ENCODE measurements around the gene RBMS3.

The RBMS3 gene

DNA sequence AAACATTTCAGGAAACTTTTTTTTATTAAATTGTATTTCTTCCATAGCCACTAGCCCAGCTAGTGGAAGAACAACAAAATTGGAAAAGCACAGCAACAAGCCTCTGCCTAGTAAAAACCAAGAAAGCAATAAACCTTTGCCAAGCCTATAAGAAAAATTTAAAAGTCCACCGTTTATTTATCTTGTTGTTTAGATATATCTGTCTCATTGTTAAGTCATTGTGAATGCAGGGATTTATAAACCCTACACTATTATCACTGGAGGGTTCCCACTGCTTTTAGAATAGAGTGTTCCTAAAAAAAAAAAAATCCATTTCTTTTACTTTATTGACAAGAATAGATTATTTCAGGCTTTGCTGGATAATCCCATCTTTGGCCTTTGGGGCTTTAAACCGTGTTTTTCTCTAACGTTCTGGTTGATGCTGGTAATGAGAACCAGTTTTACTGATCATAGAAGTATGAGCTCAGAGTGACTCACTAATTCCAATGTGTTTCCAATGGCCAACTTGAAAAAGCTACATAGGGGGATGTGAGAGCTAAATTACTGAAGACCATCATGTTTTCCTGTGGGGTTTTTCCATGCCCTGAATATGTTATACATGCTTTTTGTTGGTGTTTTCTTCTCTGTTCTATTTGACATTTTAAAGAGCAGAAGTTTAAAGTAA is 634.1 kb downstream of the RBMS3 start:
- no peak for DNase-seq

DNA sequence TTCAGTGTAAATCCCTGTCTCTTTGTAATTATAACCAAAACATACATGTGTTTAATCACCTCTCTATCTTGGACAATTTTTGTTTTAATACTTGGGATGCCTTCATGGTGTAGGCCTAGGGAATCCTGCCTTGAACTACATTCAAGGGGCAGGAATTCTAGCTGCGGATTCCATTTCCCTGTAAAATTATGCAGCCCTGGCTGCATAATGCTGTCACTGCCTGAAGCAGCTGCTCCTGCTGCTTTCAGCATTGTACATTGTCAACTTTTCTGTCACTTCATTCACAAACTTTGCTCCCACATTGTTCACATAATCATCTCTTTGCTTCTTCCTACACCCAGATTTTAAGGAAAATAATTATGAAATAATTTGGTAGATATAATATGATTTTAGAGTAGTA is 638.7 kb downstream of the RBMS3 start:
- no peak for DNase-seq

DNA sequence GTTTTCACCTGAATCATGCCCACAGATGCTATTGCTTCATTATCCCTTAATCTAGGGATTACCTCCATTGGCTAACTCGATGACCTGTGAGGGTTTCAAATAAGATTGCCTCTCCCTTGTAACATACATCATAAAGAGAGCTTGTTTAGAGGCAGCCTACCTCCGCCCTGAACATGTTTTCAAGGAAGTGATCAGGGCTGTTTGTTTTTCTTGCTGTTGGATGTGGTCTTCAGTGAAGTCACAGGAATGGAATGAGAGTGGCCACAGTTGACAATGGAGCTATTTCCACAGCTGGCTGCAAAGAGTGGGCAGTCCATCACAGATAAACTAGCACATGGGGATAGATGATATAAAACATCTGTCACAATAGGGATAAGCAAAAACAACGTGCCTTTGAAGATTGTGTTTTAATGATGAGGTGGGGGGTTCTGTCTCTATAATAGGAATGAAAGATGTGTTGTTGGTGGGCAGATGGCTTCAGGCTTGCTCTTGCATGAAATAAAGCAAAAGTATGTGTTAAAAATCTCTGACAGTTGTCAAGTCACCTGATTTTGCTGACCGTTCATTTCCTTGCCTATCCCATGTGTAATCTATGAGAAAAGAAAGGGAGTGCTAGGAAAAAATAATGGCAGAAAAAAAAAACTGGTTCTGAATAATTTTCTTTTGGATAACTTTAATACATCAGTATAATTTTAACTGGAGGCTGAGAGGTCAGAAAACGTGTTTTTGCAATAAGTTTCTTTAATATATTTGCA is 642.3 kb downstream of the RBMS3 start:
- DNase-seq: no peak

DNA sequence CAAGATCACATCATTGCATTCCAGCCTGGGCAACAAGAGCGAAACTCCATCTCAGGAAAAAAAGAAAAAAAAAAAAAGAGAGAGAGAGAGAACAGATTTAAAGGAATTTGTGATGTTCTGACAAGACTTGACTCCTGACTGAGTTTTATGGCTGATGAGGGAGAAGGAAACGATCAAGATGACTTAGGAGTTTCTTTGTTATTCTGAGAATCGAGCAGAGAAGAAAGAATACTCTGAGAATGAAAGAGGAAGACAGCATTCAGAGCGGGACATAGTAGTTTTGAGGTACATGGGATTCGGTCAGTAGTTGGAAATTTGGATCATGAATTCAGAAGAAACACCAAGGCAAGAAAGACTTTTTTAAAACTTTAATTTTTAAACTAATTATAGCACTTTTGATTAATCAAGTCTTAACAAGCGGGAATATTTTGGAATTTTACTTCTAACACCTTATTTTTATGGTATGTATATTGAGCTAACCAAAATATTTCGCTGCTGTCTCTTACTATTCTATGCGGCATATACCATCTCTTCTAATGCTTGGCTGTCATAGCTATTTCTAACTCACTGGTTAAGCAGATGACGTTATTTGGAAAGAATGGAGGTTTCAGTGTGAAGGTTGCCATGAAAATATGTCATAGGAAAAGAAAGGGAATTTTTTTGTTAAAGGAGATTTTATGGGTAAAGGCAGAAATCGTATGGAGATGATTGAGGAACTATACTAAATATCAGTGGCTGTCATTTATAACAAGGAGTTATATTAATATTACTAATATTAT is 644.1 kb downstream of the RBMS3 start:
- DNase-seq: no peak

DNA sequence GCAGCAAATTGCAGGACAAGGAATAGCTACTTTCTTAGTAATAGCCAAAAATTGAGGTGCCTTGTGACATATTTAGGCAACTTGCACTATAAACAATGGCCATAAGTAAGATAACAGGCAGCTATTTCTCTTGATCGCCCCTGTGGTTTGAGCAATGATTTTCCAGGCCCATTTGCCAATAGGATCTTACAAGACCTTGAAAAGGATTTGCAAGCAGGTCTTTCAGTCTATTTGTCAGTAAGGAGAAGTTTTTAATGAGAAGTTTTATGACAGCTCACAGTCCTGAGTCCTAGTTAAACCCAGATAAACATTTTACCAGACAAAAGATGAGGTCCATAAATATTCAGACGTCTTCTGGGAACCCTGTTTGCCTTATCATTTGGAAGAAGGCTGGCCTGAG is 645.5 kb downstream of the RBMS3 start:
- DNase-seq: no peak

DNA sequence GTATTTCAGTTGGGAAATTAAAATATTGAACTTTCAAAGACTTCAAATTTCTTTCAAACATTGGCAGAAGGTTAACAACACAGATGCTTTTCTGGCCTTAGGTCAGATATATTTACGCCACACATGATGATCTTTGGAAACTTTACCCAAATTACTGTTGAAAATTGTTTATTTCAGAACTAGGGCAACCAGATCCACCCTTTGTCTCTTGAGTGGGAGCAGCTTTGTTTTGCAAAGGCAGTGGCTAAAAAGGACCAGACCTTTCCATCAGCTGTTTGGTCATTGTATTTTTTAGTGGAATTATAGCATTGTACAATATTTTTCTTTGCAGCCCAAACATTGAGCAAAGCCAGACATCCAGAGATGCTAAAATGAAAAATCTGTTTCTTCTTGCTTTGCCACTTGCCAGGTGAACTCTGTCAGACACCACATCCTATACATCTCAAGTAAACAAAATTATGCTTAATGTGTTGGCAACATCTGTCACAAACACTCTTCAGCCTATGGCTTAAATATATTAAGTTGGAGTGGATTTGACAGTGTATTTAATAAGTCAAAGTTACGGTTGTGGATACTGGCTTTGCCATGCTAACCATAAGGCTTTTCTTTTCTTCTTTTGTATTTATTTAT is 651.9 kb downstream of the RBMS3 start:
- DNase-seq: no peak

DNA sequence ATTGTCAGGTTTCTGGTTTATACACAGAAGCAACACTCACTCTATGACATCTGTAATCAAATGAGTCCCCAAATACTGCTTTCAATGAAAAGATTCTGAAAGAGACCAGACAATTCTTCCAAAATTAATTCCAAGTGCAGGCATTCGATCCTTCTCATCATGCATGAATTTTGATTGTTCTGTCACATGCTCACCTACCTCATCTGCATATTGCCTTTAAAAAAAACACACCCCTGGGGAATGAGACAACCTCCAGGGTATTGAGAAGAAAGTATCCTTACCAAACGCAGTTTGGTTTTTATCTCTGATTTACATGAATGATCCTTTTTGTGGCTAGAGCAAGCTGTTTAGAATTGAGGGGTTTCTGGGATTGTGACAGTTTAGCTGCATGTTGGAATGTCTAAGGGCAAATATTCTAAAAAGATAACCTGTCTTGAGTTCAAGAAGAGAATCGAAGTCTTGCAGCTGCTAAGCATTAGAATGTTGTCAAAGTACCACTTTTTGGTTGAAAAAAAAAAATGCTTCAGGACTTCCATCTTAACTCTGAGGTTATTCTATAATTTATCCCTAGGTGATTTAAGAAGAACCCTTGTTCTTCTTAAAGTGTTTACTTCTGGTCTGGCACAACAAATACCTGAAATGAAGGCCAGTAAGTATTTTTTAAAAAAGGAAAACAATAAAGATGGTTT is 653.1 kb downstream of the RBMS3 start:
- DNase-seq: no peak

DNA sequence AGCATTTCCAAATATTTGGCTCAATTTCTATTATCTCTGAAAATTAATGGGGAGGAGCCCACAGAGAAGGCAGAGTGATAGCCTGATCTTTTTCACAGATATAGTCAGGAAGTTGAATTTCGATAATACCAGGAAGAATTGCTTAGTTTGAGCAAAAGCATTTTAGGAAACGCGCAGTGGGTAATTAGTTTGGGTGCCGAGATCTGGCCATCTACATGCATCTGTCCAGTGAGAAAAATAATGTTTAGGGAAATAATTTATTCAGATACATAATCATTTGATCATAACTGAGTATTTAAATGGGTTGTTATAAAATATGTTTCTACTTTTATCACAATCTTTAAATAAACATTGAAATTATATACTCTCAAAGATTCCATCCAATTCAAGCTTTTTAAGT is 653.9 kb downstream of the RBMS3 start:
- no peak for DNase-seq

DNA sequence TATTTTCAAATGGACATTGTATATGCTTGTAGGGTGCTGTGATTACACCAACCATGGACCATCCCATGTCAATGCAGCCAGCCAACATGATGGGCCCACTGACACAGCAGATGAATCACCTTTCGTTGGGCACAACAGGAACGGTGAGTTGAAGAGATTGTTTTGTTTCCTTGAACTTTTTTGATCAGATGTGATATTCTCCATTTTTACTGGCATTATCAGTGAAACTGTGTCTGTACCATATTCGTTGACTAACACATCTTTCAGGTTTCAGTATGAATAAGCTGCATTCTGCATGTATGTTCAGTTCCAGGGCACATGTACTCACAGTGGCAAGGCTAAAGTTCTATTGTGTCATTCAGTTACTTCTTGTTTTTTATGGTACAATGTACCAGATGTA is 655.2 kb downstream of the RBMS3 start:
- no peak for DNase-seq

DNA sequence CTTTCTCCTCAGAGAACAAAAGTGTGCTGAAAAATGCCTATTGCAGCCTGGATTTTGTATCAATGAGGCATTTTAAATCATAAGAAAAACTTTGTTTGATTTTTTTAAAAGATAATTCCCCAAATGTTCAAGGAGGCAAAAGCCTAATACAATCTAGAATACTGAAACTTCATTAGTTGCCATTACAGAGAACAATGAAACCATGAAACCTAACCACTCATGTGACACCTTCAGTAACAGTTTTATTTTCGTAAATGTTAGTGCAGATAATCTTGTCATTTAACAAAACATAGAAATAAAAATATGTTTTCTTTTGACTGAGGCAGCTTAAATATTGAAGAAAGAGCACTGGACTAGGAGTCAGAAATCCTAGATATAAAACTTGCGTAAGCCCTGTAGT is 655.9 kb downstream of the RBMS3 start:
- no peak for DNase-seq

DNA sequence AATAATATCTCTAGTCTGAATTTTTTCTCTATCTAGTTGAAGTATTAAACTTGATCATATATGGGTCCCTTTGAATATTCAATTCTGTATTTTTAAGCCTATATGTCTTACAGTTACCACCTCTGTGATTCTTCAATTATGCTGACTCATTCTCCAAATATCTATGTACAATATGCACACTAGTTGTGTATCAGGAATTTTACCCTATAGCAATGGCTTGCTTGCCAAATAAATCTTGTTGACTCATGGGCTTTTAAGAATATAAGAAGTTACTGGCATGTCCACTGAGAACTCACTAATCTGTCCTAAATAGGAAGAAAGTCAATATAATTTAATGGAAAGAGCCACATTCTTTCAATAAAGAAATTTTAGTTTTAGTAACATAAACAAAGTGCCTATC is 656.3 kb downstream of the RBMS3 start:
- DNase-seq: no peak

DNA sequence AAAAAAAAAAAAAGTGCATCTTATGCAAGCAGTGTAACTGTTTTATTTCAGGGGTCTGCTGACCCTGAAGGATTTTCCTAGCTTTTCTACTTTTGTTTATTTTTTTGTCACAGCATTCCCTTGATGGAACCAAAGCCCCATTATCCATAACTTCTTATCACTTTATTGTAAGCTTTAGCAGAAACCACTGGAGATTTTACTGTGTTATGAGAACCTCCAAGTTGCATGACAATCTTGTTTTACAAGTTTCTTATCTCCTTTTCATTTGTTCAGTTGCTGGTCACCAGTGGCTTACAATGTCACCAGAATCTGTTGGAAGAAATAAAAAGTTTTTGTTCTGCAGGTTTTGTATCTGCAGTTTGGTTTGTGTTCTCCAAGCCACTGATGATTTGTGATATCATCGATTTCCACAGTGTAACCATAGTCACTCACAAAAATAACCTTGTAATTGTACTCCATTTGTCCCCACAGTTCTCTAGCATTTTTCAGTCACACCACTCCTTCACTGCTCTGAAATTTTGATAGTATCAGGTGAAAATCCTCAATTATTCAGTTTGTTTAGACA is 660.0 kb downstream of the RBMS3 start:
- no peak for DNase-seq

DNA sequence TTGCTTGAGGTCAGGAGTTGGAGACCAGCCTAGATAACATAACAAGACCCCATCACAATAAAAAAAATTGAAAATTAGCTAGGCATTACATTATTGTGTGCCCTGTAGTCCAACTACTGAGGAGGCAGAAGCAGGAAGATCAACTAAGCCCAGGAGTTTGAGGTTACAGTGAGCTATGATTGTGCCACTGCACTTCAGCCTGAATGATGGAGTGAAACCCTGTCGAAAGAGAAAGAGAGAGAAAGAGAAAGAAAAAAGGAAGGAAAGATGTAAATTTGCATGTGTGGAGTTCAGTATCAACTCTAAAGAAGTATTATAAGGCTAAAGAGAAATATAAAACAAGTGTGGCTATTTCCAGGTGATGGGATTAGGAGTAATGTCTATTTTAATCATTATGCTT is 661.4 kb downstream of the RBMS3 start:
- no peak for DNase-seq

DNA sequence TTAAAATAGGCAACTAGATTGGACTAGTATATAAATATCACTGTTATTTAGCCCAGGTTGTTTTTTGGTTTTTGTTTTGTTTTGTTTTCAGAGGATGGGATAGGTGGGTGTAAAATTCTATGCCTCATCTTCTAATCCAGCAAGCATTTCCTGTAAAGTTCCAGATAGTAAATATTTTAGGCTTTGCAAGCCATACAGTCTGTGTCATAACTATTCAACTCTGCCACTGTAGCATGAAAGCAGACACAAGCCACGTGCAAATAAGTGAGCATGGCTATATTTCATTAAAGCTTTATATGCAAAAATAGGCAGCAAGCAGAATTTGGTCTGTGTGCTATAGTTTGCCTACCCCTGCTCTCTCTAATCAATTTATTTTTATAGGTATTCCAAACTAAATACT is 668.3 kb downstream of the RBMS3 start:
- DNase-seq: no peak

DNA sequence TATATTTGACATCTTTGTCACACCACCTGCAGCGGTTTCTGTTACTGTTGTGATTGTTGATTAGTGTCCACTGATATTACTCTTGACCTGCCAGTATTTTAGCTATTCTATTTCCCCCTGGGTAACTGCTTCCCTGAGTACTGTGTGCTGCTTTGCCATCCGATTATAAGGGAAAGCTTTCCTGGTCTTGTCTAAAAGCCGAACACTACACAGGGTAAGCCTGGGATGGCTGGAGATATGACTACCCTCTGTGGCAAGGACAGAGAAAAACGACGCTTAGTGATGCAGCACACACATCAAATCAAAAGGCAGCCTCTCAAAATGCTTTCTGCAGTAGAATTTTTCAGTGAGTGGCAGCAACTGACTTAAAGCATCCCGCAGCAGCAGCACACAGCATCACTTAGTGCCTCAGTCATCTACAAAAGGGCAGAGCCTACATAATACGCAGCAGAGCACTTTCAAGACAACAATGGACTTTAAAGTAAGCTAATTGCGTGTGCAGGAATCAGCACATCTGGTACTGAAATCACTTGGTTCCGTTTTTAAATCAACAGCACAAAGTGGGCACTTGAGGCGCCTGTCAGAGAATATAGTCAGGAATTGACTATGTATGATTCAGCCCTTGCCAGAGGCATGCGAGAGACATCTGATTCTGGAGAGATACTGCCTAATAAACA is 669.2 kb downstream of the RBMS3 start:
- DNase-seq: no peak

DNA sequence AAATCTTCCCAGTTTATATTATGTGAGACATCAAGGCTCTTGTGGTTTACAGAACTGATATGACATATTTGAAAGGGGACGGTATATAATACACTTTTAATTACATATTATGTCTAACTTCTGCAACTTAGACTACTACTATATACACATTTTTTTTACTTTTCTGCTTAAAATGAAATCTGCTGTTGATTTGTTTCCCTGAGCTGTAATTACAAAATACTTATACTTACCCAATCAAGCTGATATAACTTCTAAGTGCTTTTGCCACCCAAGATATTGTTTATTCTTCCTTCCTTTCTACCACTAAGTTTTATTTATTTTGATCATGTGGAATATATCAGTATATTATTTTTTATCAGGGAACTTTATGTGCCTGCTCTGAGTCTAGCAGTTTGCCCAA is 671.6 kb downstream of the RBMS3 start:
- DNase-seq: no peak

DNA sequence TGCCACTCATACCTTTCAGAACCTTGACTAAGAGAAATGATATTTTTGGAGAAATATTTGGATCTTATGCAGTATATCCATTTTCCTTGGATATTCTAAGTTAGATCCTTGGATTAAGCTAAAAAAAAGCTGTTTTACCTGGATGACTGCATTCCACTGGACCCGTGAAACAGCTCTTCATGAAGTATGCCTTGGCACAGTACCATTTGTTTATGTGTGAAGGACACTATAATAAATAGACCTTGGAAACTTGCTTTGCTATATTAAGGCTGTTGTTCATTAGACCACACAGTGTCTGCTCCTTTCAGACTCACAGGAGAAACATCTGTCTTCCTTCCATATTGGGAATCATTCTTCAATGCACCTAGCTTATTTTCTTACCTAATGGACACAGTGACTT is 674.5 kb downstream of the RBMS3 start:
- no peak for DNase-seq

DNA sequence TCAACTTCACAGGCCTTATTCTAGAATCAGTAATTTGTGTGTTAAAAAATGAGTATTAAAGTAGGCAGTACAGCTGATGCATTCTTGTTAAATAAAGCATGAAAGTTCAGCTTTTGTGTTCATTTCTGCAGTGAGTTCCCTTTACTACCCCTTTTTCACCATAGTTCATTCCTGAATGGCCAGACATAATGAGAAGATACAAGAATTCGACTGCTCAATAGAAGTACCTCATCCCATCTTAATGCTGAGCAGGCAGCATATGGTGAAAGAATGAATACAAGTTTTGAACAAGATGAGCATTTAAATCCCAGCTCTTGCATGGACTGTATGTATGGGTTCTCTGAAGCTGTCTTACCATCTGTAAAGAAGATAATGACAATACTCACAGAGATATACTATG is 677.9 kb downstream of the RBMS3 start:
- no peak for DNase-seq

DNA sequence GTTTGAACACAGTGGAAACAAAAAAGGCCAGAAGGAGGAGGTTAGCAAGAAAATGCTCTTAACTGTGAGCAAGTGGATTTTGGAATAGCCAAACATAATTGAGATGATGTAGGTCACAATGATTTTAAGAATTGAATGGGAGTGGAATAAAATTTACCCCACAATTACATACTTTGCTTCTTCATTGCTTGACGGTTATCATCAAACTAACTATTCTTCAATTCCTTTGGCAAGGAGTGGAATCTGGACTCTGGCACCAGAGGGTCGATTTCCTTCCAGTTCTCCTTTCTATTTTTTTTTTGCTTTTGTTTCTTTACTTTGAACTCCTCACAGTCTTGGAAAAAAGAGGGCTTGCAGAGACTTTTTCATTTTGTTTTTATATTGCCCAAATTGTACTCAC is 691.0 kb downstream of the RBMS3 start:
- DNase-seq: no peak

DNA sequence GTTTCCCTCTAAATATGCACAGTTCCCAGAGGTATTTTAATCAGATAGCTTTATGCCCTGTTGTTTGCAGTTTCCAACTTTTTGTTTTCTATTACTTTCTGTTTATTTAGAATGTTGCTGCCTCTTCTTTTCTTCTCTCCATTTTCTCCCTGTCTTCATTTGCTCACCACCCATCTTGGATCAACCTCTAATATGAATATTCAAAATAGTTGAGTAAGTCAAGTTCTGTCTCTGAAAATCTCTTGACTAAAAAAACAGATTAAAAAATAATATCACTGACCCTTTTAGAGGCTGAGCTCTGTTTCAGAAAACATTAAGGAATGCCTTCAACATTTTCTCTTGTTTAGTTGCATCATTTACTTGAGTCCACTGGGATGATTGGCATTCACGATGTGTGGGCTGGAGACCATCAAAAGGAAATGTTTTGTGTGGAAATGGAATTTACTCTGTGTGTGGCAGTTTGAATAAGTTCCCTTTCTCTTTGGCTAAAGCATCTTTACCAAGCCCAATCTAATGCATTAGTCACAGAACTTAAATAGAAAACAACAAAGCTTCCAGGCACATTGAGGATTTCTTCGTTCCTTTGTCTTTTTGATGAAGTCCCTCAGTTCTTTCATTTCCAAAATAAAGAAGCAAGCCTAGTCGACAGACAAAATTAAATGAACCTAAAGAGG is 691.6 kb downstream of the RBMS3 start:
- no peak for DNase-seq

DNA sequence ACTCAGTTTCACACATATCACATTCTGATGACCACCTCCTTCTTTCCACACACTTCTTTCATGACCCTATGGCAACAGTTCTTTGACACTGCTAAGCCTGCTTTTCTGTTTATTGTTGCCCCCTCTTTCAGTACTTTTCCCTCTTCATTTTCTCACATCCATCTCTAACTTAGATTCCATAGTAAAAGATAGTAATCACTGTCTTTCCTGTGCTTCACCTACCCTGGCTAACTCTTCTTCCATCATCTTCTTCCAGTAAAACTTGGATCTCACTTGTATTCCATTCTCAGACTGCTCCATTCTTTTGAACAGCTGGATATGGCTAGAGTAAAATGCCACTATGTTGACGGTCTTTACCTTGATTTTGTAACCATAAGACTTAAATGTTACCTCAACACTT is 692.9 kb downstream of the RBMS3 start:
- DNase-seq: no peak
